Calu3 (cell line): Measurements from ENCODE around the gene NFATC1. TPM values are rescaled to one million over a fixed set of nuclear protein-coding genes. Genes with fewer than 3 reads are reported as not detected.

Experiments
- BruUV-seq: library from RNA; stranded (reverse); fragments of 400-500 nt; replicated peaks from 2 replicates; lab custom pipeline; 2021; lab: Mats Ljungman, UMichigan
- CTCF ChIA-PET: fragments of 300-600 bp; sonication (Branson Sonifier 250); formaldehyde crosslinking; loops from one replicate; lab custom pipeline; 2022; ENCODE audit warnings: antibody characterized with exemption; lab: Charles Lee
- DNase-seq: peaks from one replicate; pipeline ENCODE4 v3.0.0; 2022
- H3K27ac Mint-ChIP-seq: one replicate; pipeline ENCODE4 v1.8.0; 2022; ENCODE audit warnings: mixed read lengths; ENCODE audit not compliant: unreplicated experiment
- H3K27me3 Mint-ChIP-seq: one replicate; pipeline ENCODE4 v1.8.0; 2022; ENCODE audit warnings: mixed read lengths; ENCODE audit not compliant: unreplicated experiment
- H3K36me3 Mint-ChIP-seq: one replicate; pipeline ENCODE4 v1.8.0; 2022; ENCODE audit warnings: mild to moderate bottlenecking, moderate library complexity, mixed read lengths; ENCODE audit not compliant: insufficient read depth, unreplicated experiment
- H3K4me1 Mint-ChIP-seq: one replicate; pipeline ENCODE4 v1.8.0; 2022; ENCODE audit warnings: mild to moderate bottlenecking, low read depth, mixed read lengths; ENCODE audit not compliant: unreplicated experiment
- H3K4me3 Mint-ChIP-seq: one replicate; pipeline ENCODE4 v1.8.0; 2022; ENCODE audit warnings: mild to moderate bottlenecking, low read depth, moderate library complexity, mixed read lengths; ENCODE audit not compliant: unreplicated experiment
- H3K9me3 Mint-ChIP-seq: one replicate; pipeline ENCODE4 v1.8.0; 2022; ENCODE audit warnings: low read depth, mixed read lengths; ENCODE audit not compliant: unreplicated experiment
- CTCF ChIP-seq: fragments of 200-600 bp; IDR thresholded peaks from one replicate; pipeline ENCODE4 v1.8.0; 2022; ENCODE audit warnings: antibody characterized with exemption; ENCODE audit not compliant: unreplicated experiment
- intact Hi-C: fragments of 100-400 bp; cut with micrococcal nuclease; formaldehyde crosslinking; loops from one replicate; pipeline ENCODE4 v1.10.0; 2022; ENCODE audit not compliant: unreplicated experiment
- total RNA-seq: library from RNA; stranded (reverse); gene quantifications from 2 replicates; pipeline ENCODE4 v1.2.3, GENCODE V29; 2022

NFATC1 gene
- total RNA-seq, 1 experiment from 2014 or later, result 5.9 TPM

DNA sequence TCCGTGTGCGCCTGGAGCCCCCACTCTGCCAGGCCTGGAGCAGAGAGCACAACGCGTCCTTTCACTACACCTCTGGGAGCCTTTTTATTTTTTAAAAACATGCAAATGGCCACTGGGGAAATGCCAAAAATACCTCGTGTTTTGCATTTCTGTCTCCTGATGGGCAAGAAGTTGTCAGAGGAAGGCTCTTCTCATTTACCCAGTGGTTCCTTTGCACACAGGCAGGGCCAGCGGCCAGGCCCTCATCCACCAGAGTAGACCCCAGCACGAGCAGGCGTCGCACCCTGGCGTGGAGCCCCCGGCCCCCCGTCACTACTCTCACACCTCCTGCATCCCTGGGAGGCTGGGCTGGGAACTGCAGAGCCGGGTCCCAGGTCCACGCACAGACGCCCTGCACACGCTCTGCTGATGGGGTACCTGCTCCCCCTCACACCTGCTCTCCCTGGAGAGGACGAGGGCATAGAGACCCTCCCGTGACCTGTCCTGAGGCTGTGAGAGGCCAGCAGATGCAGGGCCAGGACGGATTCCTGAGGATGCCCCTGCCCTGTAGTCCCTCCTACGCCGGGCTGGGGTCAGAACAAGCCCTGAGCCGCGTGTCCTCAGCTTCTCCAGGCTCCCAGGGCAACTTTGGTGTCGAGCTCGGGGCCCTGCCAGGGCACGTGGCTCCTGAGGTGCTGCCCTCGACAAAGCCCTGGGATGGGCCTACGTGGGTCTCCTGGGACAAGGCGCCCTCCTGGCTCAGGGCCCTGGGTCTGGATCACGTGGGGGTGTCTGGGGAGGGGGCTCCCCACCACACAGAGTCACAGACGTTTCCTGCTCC lies 65.0 kb downstream of the NFATC1 start:
- peaks cover 12% of the 10 kb centered on the region for H3K36me3 Mint-ChIP-seq
- no peak for TF ChIP-seq CTCF
- no peak for DNase-seq
- H3K9me3 Mint-ChIP-seq, result no peaks in the 10 kb centered on the region
- intact Hi-C loops, result no loop called here
- H3K4me1 Mint-ChIP-seq, result peaks cover 6% of the 10 kb centered on the region
- H3K27me3 Mint-ChIP-seq, result no peaks in the 10 kb centered on the region
- no TSS peak for BruUV-seq
- no peak overlapping the region for H3K4me3 Mint-ChIP-seq
- no peak overlapping the region for H3K27ac Mint-ChIP-seq
- CTCF ChIA-PET, result no interaction called here

DNA sequence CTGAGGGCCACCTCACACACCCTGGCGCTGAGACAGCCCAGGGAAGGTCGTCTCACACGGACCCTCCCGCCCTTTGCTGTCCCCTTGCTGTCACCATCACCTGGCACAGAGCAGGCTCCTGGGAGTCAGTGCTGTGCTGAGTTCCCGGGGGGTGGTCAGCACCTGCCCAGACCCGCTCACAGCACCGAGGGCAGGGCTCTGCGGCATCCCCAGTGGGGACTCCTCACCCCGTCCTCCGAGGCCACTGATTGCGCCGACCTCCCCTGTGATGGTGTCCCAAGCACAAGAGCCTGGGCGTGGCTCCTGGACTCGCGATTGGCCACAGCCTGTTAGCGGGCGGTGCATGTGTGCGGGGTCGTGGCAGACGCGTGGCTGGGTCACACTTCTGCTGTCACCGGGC lies 65.9 kb downstream of the NFATC1 start:
- peaks cover 12% of the 10 kb centered on the region for H3K36me3 Mint-ChIP-seq
- no TSS peak for BruUV-seq
- no peaks in the 10 kb centered on the region for H3K9me3 Mint-ChIP-seq
- CTCF ChIA-PET, result no interaction called here
- intact Hi-C loops, result no loop called here
- no peak overlapping the region for H3K4me3 Mint-ChIP-seq
- H3K4me1 Mint-ChIP-seq, result peaks cover 6% of the 10 kb centered on the region
- H3K27ac Mint-ChIP-seq, result no peak overlapping the region
- DNase-seq, result no peak
- TF ChIP-seq CTCF, result no peak
- no peaks in the 10 kb centered on the region for H3K27me3 Mint-ChIP-seq

DNA sequence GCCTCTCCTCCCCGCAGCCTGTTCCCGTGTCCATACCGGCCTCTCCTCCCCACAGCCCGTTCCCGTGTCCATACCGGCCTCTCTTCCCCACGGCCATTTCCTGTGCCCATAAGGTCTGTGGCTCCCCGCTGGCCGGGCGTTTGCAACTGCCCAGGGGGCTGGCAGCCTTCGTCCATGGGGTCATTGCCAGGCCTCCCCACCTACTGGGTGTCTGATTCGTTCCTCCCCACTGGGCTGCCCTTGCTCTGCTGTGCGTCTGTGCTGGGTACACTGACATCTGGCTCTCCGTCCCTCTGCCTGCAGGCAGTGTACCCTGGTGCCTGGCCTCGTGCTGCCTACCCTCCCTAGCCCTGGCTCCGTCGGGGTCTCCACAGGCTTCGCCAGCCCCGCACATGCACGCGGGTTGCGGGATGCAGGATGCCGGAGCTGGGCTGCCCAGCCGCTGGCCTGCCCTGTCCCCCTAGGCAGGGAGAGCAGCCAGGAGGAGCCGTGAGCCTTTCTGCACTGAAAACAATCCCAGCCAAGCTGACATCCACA lies 67.8 kb downstream of the NFATC1 start:
- Mint-ChIP-seq H3K27me3 (no peaks in the 10 kb centered on the region), H3K4me3 (no peak overlapping the region), H3K27ac (no peak overlapping the region), H3K4me1 (peaks cover 6% of the 10 kb centered on the region), H3K36me3 (peaks cover 15% of the 10 kb centered on the region), H3K9me3 (no peaks in the 10 kb centered on the region)
- intact Hi-C loops, result no loop called here
- BruUV-seq, result no TSS peak
- no peak for TF ChIP-seq CTCF
- CTCF ChIA-PET, result no interaction called here
- no peak for DNase-seq

- H3K4me1 Mint-ChIP-seq, result no peaks in the 10 kb centered on the region
- BruUV-seq, result no TSS peak
- H3K9me3 Mint-ChIP-seq, result no peaks in the 10 kb centered on the region
- H3K36me3 Mint-ChIP-seq, result peaks cover 9% of the 10 kb centered on the region
- no peak for TF ChIP-seq CTCF
- H3K4me3 Mint-ChIP-seq, result no peak overlapping the region
- CTCF ChIA-PET, result no interaction called here
- DNase-seq, result no peak
- no peak overlapping the region for H3K27ac Mint-ChIP-seq
- H3K27me3 Mint-ChIP-seq, result no peaks in the 10 kb centered on the region
- intact Hi-C loops, result no loop called here
Observed at GRCh38 chr18:79465392-79465991, 69.8 kb downstream of the NFATC1 start.
